WTC11 (cell line): ENCODE results near the gene BCL7C. TPM values are rescaled to one million over a fixed set of nuclear protein-coding genes. Genes with fewer than 3 reads are reported as not detected.

Experiments used
- CBFB ChIP-seq: sonication (generic); formaldehyde crosslinking; IDR thresholded peaks from 2 replicates; pipeline ENCODE4 v1.8.1; 2022; ENCODE audit warnings: mild to moderate bottlenecking, low read depth, missing genetic modification reagents
- CREM ChIP-seq: sonication (generic); formaldehyde crosslinking; IDR thresholded peaks from 2 replicates; pipeline ENCODE4 v1.8.1; 2022; ENCODE audit warnings: mild to moderate bottlenecking, missing genetic modification reagents, moderate library complexity
- NR3C1 ChIP-seq: sonication (generic); formaldehyde crosslinking; conservative IDR thresholded peaks from 2 replicates; pipeline ENCODE4 v1.8.1; 2023; ENCODE audit warnings: low read depth, mild to moderate bottlenecking, missing genetic modification reagents
- PRRX2 ChIP-seq: fragments of 250-450 bp; sonication (Bioruptor Pico); IDR thresholded peaks from 2 replicates; pipeline ENCODE4 v1.8.0; 2021; ENCODE audit warnings: mild to moderate bottlenecking
- SOX15 ChIP-seq: fragments of 250-450 bp; sonication (Bioruptor Pico); IDR thresholded peaks from 2 replicates; pipeline ENCODE4 v1.9.0; 2021; ENCODE audit warnings: mild to moderate bottlenecking
- TEAD1 ChIP-seq: sonication (generic); formaldehyde crosslinking; IDR thresholded peaks from 2 replicates; pipeline ENCODE4 v1.8.0; 2022; ENCODE audit warnings: mild to moderate bottlenecking, missing genetic modification reagents
- ZNF396 ChIP-seq: fragments of 250-450 bp; sonication (Bioruptor Pico); IDR thresholded peaks from 2 replicates; pipeline ENCODE4 v1.8.0; 2021; ENCODE audit warnings: mild to moderate bottlenecking, moderate library complexity, borderline replicate concordance
- ZNF423 ChIP-seq: fragments of 250-450 bp; sonication (Bioruptor Pico); IDR thresholded peaks from 2 replicates; pipeline ENCODE4 v2.1.2; 2022; ENCODE audit warnings: mild to moderate bottlenecking, moderate library complexity
- ZNF671 ChIP-seq: fragments of 250-450 bp; sonication (Bioruptor Pico); IDR thresholded peaks from 2 replicates; pipeline ENCODE4 v1.8.0; 2021; ENCODE audit warnings: mild to moderate bottlenecking
- total RNA-seq: library from RNA; stranded (reverse); gene quantifications from 3 replicates; pipeline ENCODE4 v1.2.3, GENCODE V29; 2021
- TF ChIP-seq, protein P1 (sequence below): sonication (generic); formaldehyde crosslinking; conservative IDR thresholded peaks from 2 replicates; pipeline ENCODE4 v1.8.1; 2022; ENCODE audit warnings: mild to moderate bottlenecking, missing genetic modification reagents
- TF ChIP-seq, protein P2 (sequence below): fragments of 250-450 bp; sonication (Bioruptor Pico); IDR thresholded peaks from 2 replicates; pipeline ENCODE4 v1.9.0; 2021; ENCODE audit warnings: mild to moderate bottlenecking, borderline replicate concordance
- TF ChIP-seq, protein P3 (sequence below): sonication (generic); formaldehyde crosslinking; IDR thresholded peaks from 2 replicates; pipeline ENCODE4 v1.8.1; 2022; ENCODE audit warnings: mild to moderate bottlenecking, moderate library complexity, missing genetic modification reagents
- TF ChIP-seq, protein P4 (sequence below): fragments of 250-450 bp; sonication (Bioruptor Pico); IDR thresholded peaks from 2 replicates; pipeline ENCODE4 v1.9.0; 2021; ENCODE audit warnings: mild to moderate bottlenecking
- TF ChIP-seq, protein P5 (sequence below): fragments of 250-450 bp; sonication (Bioruptor Pico); IDR thresholded peaks from 2 replicates; pipeline ENCODE4 v1.9.0; 2021; ENCODE audit warnings: mild to moderate bottlenecking
- TF ChIP-seq, protein P6 (sequence below): sonication (generic); formaldehyde crosslinking; IDR thresholded peaks from 2 replicates; pipeline ENCODE4 v1.8.1; 2023; ENCODE audit warnings: mild to moderate bottlenecking, missing genetic modification reagents
- TF ChIP-seq, protein P7 (sequence below): fragments of 250-450 bp; sonication (Bioruptor Pico); IDR thresholded peaks from 2 replicates; pipeline ENCODE4 v1.8.0; 2021; ENCODE audit warnings: mild to moderate bottlenecking

BCL7C gene
- total RNA-seq, 1 experiment from 2014 or later, result 18.3 TPM

DNA sequence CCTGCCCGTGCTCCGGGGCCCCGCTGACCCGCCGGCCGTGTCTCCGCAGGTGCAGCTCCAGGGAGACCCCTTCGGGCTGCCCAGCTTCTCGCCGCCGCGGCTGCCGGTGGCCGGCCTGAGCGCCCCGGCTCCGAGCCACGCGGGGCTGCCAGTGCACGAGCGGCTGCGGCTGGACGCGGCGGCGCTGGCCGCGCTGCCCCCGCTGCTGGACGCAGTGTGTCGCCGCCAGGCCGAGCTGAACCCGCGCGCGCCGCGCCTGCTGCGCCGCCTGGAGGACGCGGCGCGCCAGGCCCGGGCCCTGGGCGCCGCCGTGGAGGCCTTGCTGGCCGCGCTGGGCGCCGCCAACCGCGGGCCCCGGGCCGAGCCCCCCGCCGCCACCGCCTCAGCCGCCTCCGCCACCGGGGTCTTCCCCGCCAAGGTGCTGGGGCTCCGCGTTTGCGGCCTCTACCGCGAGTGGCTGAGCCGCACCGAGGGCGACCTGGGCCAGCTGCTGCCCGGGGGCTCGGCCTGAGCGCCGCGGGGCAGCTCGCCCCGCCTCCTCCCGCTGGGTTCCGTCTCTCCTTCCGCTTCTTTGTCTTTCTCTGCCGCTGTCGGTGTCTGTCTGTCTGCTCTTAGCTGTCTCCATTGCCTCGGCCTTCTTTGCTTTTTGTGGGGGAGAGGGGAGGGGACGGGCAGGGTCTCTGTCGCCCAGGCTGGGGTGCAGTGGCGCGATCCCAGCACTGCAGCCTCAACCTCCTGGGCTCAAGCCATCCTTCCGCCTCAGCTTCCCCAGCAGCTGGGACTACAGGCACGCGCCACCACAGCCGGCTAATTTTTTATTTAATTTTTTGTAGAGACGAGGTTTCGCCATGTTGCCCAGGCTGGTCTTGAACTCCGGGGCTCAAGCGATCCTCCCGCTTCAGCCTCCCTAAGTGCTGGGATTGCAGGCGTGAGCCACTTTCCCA lies 8.4 kb upstream of the BCL7C start (continued):
- no peak for TF ChIP-seq CBFB (CRISPR knock-in tag)
- TF ChIP-seq, protein P1, sequence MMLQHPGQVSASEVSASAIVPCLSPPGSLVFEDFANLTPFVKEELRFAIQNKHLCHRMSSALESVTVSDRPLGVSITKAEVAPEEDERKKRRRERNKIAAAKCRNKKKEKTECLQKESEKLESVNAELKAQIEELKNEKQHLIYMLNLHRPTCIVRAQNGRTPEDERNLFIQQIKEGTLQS (CRISPR knock-in tag), result no peak
- TF ChIP-seq, protein P2, sequence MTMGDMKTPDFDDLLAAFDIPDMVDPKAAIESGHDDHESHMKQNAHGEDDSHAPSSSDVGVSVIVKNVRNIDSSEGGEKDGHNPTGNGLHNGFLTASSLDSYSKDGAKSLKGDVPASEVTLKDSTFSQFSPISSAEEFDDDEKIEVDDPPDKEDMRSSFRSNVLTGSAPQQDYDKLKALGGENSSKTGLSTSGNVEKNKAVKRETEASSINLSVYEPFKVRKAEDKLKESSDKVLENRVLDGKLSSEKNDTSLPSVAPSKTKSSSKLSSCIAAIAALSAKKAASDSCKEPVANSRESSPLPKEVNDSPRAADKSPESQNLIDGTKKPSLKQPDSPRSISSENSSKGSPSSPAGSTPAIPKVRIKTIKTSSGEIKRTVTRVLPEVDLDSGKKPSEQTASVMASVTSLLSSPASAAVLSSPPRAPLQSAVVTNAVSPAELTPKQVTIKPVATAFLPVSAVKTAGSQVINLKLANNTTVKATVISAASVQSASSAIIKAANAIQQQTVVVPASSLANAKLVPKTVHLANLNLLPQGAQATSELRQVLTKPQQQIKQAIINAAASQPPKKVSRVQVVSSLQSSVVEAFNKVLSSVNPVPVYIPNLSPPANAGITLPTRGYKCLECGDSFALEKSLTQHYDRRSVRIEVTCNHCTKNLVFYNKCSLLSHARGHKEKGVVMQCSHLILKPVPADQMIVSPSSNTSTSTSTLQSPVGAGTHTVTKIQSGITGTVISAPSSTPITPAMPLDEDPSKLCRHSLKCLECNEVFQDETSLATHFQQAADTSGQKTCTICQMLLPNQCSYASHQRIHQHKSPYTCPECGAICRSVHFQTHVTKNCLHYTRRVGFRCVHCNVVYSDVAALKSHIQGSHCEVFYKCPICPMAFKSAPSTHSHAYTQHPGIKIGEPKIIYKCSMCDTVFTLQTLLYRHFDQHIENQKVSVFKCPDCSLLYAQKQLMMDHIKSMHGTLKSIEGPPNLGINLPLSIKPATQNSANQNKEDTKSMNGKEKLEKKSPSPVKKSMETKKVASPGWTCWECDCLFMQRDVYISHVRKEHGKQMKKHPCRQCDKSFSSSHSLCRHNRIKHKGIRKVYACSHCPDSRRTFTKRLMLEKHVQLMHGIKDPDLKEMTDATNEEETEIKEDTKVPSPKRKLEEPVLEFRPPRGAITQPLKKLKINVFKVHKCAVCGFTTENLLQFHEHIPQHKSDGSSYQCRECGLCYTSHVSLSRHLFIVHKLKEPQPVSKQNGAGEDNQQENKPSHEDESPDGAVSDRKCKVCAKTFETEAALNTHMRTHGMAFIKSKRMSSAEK (CRISPR knock-in tag), result no peak
- TF ChIP-seq ZNF423 (CRISPR knock-in tag), result peak; percentile 71
- TF ChIP-seq, protein P3, sequence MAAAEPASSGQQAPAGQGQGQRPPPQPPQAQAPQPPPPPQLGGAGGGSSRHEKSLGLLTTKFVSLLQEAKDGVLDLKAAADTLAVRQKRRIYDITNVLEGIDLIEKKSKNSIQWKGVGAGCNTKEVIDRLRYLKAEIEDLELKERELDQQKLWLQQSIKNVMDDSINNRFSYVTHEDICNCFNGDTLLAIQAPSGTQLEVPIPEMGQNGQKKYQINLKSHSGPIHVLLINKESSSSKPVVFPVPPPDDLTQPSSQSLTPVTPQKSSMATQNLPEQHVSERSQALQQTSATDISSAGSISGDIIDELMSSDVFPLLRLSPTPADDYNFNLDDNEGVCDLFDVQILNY (CRISPR knock-in tag), result no peak; the same call in 1 of the 2 replicates
- TF ChIP-seq ZNF671 (CRISPR knock-in tag), result no peak
- TF ChIP-seq, protein P4, sequence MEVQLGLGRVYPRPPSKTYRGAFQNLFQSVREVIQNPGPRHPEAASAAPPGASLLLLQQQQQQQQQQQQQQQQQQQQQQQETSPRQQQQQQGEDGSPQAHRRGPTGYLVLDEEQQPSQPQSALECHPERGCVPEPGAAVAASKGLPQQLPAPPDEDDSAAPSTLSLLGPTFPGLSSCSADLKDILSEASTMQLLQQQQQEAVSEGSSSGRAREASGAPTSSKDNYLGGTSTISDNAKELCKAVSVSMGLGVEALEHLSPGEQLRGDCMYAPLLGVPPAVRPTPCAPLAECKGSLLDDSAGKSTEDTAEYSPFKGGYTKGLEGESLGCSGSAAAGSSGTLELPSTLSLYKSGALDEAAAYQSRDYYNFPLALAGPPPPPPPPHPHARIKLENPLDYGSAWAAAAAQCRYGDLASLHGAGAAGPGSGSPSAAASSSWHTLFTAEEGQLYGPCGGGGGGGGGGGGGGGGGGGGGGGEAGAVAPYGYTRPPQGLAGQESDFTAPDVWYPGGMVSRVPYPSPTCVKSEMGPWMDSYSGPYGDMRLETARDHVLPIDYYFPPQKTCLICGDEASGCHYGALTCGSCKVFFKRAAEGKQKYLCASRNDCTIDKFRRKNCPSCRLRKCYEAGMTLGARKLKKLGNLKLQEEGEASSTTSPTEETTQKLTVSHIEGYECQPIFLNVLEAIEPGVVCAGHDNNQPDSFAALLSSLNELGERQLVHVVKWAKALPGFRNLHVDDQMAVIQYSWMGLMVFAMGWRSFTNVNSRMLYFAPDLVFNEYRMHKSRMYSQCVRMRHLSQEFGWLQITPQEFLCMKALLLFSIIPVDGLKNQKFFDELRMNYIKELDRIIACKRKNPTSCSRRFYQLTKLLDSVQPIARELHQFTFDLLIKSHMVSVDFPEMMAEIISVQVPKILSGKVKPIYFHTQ (CRISPR knock-in tag), result no peak
- TF ChIP-seq, protein P5, sequence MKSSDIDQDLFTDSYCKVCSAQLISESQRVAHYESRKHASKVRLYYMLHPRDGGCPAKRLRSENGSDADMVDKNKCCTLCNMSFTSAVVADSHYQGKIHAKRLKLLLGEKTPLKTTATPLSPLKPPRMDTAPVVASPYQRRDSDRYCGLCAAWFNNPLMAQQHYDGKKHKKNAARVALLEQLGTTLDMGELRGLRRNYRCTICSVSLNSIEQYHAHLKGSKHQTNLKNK (CRISPR knock-in tag), result no peak
- TF ChIP-seq NR3C1, result no peak
- TF ChIP-seq SOX15 (CRISPR knock-in tag), result no peak
- TF ChIP-seq CREM (CRISPR knock-in tag), result no peak
- TF ChIP-seq PRRX2 (CRISPR knock-in tag), result no peak
- no peak for TF ChIP-seq TEAD1 (CRISPR knock-in tag)
- TF ChIP-seq, protein P6, sequence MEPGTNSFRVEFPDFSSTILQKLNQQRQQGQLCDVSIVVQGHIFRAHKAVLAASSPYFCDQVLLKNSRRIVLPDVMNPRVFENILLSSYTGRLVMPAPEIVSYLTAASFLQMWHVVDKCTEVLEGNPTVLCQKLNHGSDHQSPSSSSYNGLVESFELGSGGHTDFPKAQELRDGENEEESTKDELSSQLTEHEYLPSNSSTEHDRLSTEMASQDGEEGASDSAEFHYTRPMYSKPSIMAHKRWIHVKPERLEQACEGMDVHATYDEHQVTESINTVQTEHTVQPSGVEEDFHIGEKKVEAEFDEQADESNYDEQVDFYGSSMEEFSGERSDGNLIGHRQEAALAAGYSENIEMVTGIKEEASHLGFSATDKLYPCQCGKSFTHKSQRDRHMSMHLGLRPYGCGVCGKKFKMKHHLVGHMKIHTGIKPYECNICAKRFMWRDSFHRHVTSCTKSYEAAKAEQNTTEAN (CRISPR knock-in tag), result no peak
- TF ChIP-seq, protein P7, sequence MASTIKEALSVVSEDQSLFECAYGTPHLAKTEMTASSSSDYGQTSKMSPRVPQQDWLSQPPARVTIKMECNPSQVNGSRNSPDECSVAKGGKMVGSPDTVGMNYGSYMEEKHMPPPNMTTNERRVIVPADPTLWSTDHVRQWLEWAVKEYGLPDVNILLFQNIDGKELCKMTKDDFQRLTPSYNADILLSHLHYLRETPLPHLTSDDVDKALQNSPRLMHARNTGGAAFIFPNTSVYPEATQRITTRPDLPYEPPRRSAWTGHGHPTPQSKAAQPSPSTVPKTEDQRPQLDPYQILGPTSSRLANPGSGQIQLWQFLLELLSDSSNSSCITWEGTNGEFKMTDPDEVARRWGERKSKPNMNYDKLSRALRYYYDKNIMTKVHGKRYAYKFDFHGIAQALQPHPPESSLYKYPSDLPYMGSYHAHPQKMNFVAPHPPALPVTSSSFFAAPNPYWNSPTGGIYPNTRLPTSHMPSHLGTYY (CRISPR knock-in tag), result no peak
- TF ChIP-seq ZNF396 (CRISPR knock-in tag), result no peak
- TF ChIP-seq, all 79 proteins: peak for 6
